22Rv1 (cell line): ENCODE results near the gene LRRC25.

Source experiments
- CTCF ChIP-seq: fragments of 450-650 bp; IDR thresholded peaks from 2 replicates; pipeline ENCODE4 v1.5.1; 2017; ENCODE audit warnings: mild to moderate bottlenecking
- ZFX ChIP-seq: fragments of 450-650 bp; IDR thresholded peaks from 2 replicates; pipeline ENCODE4 v1.6.1; 2017; ENCODE audit warnings: antibody characterized with exemption, borderline replicate concordance

GRCh38 chr19:18388960-18389725, 8.3 kb downstream of the LRRC25 start:
- TF ChIP-seq CTCF (no peak), ZFX (no peak)
